Breast epithelium (tissue), 4 donors: ENCODE data around the gene ULK4. TPM values are rescaled to one million over a fixed set of nuclear protein-coding genes. Genes with fewer than 3 reads are reported as not detected.

Experiments used
- DNase-seq, 2 donors: peaks; one replicate each; pipeline ENCODE4 v3.0.0-alpha.2; 2019; ENCODE audit warnings: low spot score in 2 of 2
- H3K27ac ChIP-seq, 2 donors: fragments of 200-600 bp; sonication (generic) in 1 of 2; one replicate each; pipeline ENCODE4 v1.5.1; 2016 to 2019; ENCODE audit warnings: mild to moderate bottlenecking in 1 of 2
- H3K27me3 ChIP-seq, 2 donors: fragments of 200-600 bp; sonication (generic) in 1 of 2; one replicate each; pipeline versions ENCODE4 v1.5.1 to v1.6.0; 2017 to 2019; ENCODE audit warnings: control low read depth in 1 of 2, mild to moderate bottlenecking in 1 of 2
- H3K36me3 ChIP-seq: fragments of 200-600 bp; one replicate; pipeline ENCODE4 v1.5.1; 2019
- H3K4me1 ChIP-seq, 2 donors: fragments of 200-600 bp; sonication (generic); one replicate each; pipeline ENCODE4 v1.5.1; 2016 to 2019; ENCODE audit warnings: control low read depth in 1 of 2
- H3K4me3 ChIP-seq, 3 donors: fragments of 200-600 bp; sonication (generic); 1 replicate in 2 of 3; 2 replicates in 1 of 3; pipeline ENCODE4 v1.5.1; 2016 to 2019; ENCODE audit warnings: mild to moderate bottlenecking in 3 of 3, moderate library complexity in 2 of 3
- H3K9me3 ChIP-seq, 2 donors: fragments of 200-600 bp; sonication (generic) in 1 of 2; one replicate each; pipeline ENCODE4 v1.5.1; 2016 to 2019; ENCODE audit warnings: control low read depth in 1 of 2
- POLR2A ChIP-seq: fragments of 450-650 bp; IDR thresholded peaks from one replicate; pipeline ENCODE4 v1.6.1; 2016; ENCODE audit warnings: antibody characterized with exemption, mild to moderate bottlenecking, moderate library complexity
- POLR2AphosphoS5 ChIP-seq, 3 donors: sonication (generic); formaldehyde crosslinking; IDR thresholded peaks; one replicate each; pipeline ENCODE4 v1.6.1; 2017; ENCODE audit warnings: antibody characterized with exemption in 3 of 3
- intact Hi-C: fragments of 100-400 bp; cut with DNase I; formaldehyde crosslinking; loops from one replicate; pipeline ENCODE4 v1.15.1; 2023; ENCODE audit warnings: low total_unique reads
- total RNA-seq, 3 donors: library from RNA; depleted of rRNA; stranded (reverse); fragments of >200 nt; gene quantifications; one replicate each; pipeline ENCODE4 v1.1.0, GENCODE V29; 2016
- TF ChIP-seq, protein P1 (sequence below), 3 donors: fragments of 450-650 bp; IDR thresholded peaks; one replicate each; pipeline ENCODE4 v1.5.1; 2016 to 2017; ENCODE audit warnings: antibody characterized with exemption in 3 of 3, mild to moderate bottlenecking in 3 of 3, moderate library complexity in 3 of 3

Gene ULK4
- total RNA-seq, 3 donors from 2014 or later = 23.0 to 52.8 (median 31.8) TPM

GRCh38 chr3:41304593-41304992, 657.3 kb downstream of the ULK4 start:
- no peaks in the 10 kb centered on the region for H3K27me3 ChIP-seq
- TF ChIP-seq, protein P1, sequence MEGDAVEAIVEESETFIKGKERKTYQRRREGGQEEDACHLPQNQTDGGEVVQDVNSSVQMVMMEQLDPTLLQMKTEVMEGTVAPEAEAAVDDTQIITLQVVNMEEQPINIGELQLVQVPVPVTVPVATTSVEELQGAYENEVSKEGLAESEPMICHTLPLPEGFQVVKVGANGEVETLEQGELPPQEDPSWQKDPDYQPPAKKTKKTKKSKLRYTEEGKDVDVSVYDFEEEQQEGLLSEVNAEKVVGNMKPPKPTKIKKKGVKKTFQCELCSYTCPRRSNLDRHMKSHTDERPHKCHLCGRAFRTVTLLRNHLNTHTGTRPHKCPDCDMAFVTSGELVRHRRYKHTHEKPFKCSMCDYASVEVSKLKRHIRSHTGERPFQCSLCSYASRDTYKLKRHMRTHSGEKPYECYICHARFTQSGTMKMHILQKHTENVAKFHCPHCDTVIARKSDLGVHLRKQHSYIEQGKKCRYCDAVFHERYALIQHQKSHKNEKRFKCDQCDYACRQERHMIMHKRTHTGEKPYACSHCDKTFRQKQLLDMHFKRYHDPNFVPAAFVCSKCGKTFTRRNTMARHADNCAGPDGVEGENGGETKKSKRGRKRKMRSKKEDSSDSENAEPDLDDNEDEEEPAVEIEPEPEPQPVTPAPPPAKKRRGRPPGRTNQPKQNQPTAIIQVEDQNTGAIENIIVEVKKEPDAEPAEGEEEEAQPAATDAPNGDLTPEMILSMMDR (IDR thresholded peaks at IDR 0.05) = no peak
- TF ChIP-seq POLR2AphosphoS5 (IDR thresholded peaks at IDR 0.05) (no peak), POLR2A (no peak)
- DNase-seq = no peak
- H3K27ac ChIP-seq = no peak overlapping the region
- intact Hi-C loops = no loop called here
- H3K4me3 ChIP-seq = no peak overlapping the region
- H3K36me3 ChIP-seq = no peaks in the 10 kb centered on the region
- no peaks in the 10 kb centered on the region for H3K4me1 ChIP-seq
- H3K9me3 ChIP-seq = no peaks in the 10 kb centered on the region

GRCh38 chr3:41302295-41302694, 659.6 kb downstream of the ULK4 start:
- Histone ChIP-seq H3K27me3 (no peaks in the 10 kb centered on the region), H3K4me3 (no peak overlapping the region), H3K36me3 (no peaks in the 10 kb centered on the region), H3K4me1 (no peaks in the 10 kb centered on the region), H3K9me3 (no peaks in the 10 kb centered on the region), H3K27ac (no peak overlapping the region)
- no peak for DNase-seq
- TF ChIP-seq POLR2A (no peak), POLR2AphosphoS5 (IDR thresholded peaks at IDR 0.05) (no peak)
- TF ChIP-seq, protein P1 (IDR thresholded peaks at IDR 0.05) = no peak
- intact Hi-C loops = no loop called here

DNA sequence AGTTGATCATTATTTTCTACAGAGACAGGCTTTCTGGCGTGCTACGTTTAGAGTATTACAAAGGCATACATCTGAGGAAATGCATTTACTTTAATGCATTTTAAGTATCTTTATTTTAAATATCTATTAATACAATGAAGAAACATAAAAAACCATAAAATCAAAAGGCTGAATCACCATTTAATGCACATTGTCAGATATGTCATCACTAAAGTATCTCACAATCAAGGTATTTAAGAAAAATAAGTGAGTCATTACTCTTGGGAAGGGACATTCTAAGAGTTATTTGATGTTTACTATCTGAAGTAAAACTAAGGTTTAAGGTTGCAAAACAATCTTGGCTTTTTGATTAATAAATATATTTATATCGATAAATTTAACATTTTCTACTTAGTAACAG, 660.4 kb downstream of the ULK4 start:
- Histone ChIP-seq H3K27me3 (no peaks in the 10 kb centered on the region), H3K4me1 (no peaks in the 10 kb centered on the region), H3K4me3 (no peak overlapping the region), H3K36me3 (no peaks in the 10 kb centered on the region), H3K27ac (no peak overlapping the region), H3K9me3 (no peaks in the 10 kb centered on the region)
- DNase-seq = no peak
- intact Hi-C loops = no loop called here
- TF ChIP-seq, protein P1 (IDR thresholded peaks at IDR 0.05) = no peak
- no peak for TF ChIP-seq POLR2A
- no peak for TF ChIP-seq POLR2AphosphoS5 (IDR thresholded peaks at IDR 0.05)

- Histone ChIP-seq H3K36me3 (no peaks in the 10 kb centered on the region), H3K9me3 (no peaks in the 10 kb centered on the region), H3K4me3 (no peak overlapping the region), H3K27ac (no peak overlapping the region), H3K4me1 (no peaks in the 10 kb centered on the region), H3K27me3 (no peaks in the 10 kb centered on the region)
- intact Hi-C loops = no loop called here
- no peak for DNase-seq
- TF ChIP-seq, protein P1 (IDR thresholded peaks at IDR 0.05) = no peak
- TF ChIP-seq POLR2AphosphoS5 (IDR thresholded peaks at IDR 0.05) (no peak), POLR2A (no peak)
Measured at GRCh38 chr3:41299036-41299435, 662.9 kb downstream of the ULK4 start.

DNA sequence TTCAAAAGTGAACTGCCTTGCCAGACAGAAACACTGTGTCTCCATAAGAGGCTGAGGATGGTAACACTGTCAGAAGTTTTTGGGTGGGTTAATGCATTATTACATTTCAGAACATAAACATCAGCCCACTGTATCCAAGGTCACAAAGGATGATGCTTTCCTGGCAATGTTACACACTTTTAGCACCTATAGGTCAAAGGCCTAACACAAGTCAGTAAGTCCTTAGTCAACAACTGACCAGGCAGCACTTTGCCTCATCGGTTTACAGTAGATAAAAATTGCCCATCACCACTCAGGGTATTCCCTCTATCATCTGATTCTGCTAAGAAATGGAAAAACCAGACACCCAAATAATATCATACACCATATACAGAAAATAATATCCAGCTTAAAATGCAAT, 664.2 kb downstream of the ULK4 start:
- TF ChIP-seq, protein P1 (IDR thresholded peaks at IDR 0.05) = no peak
- TF ChIP-seq POLR2A = no peak
- no peak for TF ChIP-seq POLR2AphosphoS5 (IDR thresholded peaks at IDR 0.05)
- H3K27me3 ChIP-seq = no peaks in the 10 kb centered on the region
- no peaks in the 10 kb centered on the region for H3K36me3 ChIP-seq
- H3K9me3 ChIP-seq = no peaks in the 10 kb centered on the region
- no peak for DNase-seq
- intact Hi-C loops = no loop called here
- H3K4me1 ChIP-seq = no peaks in the 10 kb centered on the region
- H3K27ac ChIP-seq = no peak overlapping the region
- H3K4me3 ChIP-seq = no peak overlapping the region
